ENCODE measurements around the gene DPP8.

- no peak for TF ChIP-seq POLR2A (IDR thresholded peaks at IDR 0.05)
- no peak for TF ChIP-seq CTCF (IDR thresholded peaks at IDR 0.05)
- TF ChIP-seq EP300 (IDR thresholded peaks at IDR 0.05), result no peak
Measured at GRCh38 chr15:65421360-65422215, 95.9 kb downstream of the DPP8 start.
